Naive thymus-derived CD8-positive, alpha-beta T cell (primary cell): ENCODE results near the gene MTMR1. TPM values are rescaled to one million over a fixed set of nuclear protein-coding genes. Genes with fewer than 3 reads are reported as not detected.
A peak's percentile ranks its signal among the peaks of the same experiment; 100 is the strongest.

Experiments used
- ATAC-seq, 2 donors: fragments of 150-1000 bp; cut with Tn5 transposase in 1 of 2; sonication (Bioruptor Pico), chemical (Tn5 transposase) in 1 of 2; 1 replicate in 1 of 2; 2 replicates in 1 of 2; pipeline ENCODE4 v1.10.0; 2021; ENCODE audit warnings: mild to moderate bottlenecking in 2 of 2, moderate library complexity in 2 of 2
- POLR2A ChIA-PET: fragments of 350-600 bp; sonication (Branson Sonifier 250); formaldehyde crosslinking; loops from one replicate; lab custom pipeline; 2021; ENCODE audit warnings: antibody characterized with exemption; lab: Charles Lee
- DNase-seq, 10 donors: peaks; one replicate each; pipeline versions ENCODE4 v3.0.0 to v3.0.0-alpha.2; 2020 to 2022
- H3K27ac Mint-ChIP-seq, 10 donors: one replicate each; pipeline ENCODE4 v1.8.0; 2020 to 2022; ENCODE audit warnings: mild to moderate bottlenecking in 10 of 10, mixed read lengths in 10 of 10, moderate library complexity in 4 of 10, inconsistent platforms in 1 of 10
- H3K27me3 Mint-ChIP-seq, 5 donors: one replicate each; pipeline ENCODE4 v1.8.0; 2021 to 2022; ENCODE audit warnings: mixed read lengths in 5 of 5
- H3K36me3 Mint-ChIP-seq, 3 donors: one replicate each; pipeline ENCODE4 v1.8.0; 2020 to 2022; ENCODE audit warnings: mixed read lengths in 3 of 3, mild to moderate bottlenecking in 2 of 3, inconsistent platforms in 1 of 3
- H3K4me1 Mint-ChIP-seq, 4 donors: one replicate each; pipeline ENCODE4 v1.8.0; 2021 to 2022; ENCODE audit warnings: mixed read lengths in 4 of 4
- H3K4me3 Mint-ChIP-seq, 10 donors: one replicate each; pipeline ENCODE4 v1.8.0; 2020 to 2022; ENCODE audit warnings: mild to moderate bottlenecking in 10 of 10, mixed read lengths in 10 of 10, moderate library complexity in 6 of 10, inconsistent platforms in 1 of 10
- H3K9me3 Mint-ChIP-seq, 9 donors: one replicate each; pipeline ENCODE4 v1.8.0; 2020 to 2022; ENCODE audit warnings: mixed read lengths in 9 of 9, mild to moderate bottlenecking in 3 of 9, inconsistent platforms in 1 of 9, moderate library complexity in 1 of 9
- polyA plus RNA-seq, 3 donors: library from polyadenylated mRNA; unstranded; fragments of 300-500 nt; fragmentation: Illumina TruSeq; gene quantifications; one replicate each; pipeline ENCODE4 v1.2.3, GENCODE V29; 2021
- total RNA-seq, 8 experiments: library from RNA in 2 of 8; stranded (reverse) in 2 of 8; gene quantifications; one replicate each; pipeline ENCODE4 v1.2.3 and lab custom pipeline; 2021 to 2026

MTMR1 gene
- total and polyA plus RNA-seq, 5 experiments from 2014 or later: 13.0 to 37.4 (median 28.3) TPM

GRCh38 chrX:150683112-150683511, 10.1 kb upstream of the MTMR1 start:
- H3K27me3 Mint-ChIP-seq: peaks cover 0 to 5% (median 0%) of the 10 kb centered on the region in 5 donors
- DNase-seq (no peak), ATAC-seq (no peak)
- H3K9me3 Mint-ChIP-seq: no peaks in the 10 kb centered on the region
- POLR2A ChIA-PET: interaction anchor here (1.5 kb wide), 2 partner anchors 10 to 11 kb away, joined by 4 to 8 read pairs; partner anchors contain the start of gene MTMR1
- H3K4me1 Mint-ChIP-seq: peaks cover 6 to 10% (median 6%) of the 10 kb centered on the region in 4 donors
- H3K36me3 Mint-ChIP-seq: no peaks in the 10 kb centered on the region
- H3K27ac Mint-ChIP-seq: no peak overlapping the region
- no peak overlapping the region for H3K4me3 Mint-ChIP-seq

DNA sequence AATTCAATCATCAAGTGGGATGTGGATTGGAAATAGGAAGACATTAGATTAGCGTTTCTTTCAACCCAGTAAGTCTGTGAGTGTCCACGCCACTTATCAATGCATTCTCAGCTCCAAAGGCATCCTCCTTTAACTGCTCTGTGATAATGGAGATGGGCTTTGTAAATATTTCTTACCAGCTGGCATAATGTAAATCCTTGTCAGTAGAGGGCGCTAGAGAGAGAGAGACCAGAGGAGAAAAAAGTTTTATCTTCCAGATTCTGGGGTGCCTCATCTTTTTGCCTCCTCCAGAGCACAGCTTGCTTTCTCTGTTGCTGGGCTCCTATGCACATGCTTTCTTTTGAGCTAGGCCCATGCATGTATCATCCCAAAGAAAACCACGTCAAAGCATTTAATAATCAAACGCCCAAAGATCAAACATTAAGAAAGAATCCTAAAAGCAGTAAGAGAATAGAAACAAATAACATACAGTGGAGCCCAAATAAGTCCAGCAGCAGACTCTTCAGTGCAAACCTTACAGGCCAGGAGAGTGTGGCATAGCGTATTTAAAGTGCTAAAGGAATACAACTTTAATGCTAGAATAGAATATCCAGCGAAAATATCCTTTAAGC, 9.6 kb upstream of the MTMR1 start:
- no peak overlapping the region for H3K4me3 Mint-ChIP-seq
- peaks cover 0 to 5% (median 0%) of the 10 kb centered on the region in 5 donors for H3K27me3 Mint-ChIP-seq
- ATAC-seq (peak; percentile 56 to 66), DNase-seq (peak in 5 of 10 donors; percentile 28 to 69 (median 52))
- H3K4me1 Mint-ChIP-seq: peaks cover 10 to 16% (median 12%) of the 10 kb centered on the region in 4 donors
- H3K36me3 Mint-ChIP-seq: no peaks in the 10 kb centered on the region
- POLR2A ChIA-PET: interaction anchor here (1.5 kb wide), 2 partner anchors 9 to 11 kb away, joined by 4 to 8 read pairs; partner anchors contain the start of gene MTMR1
- peak overlapping the region in 1 of 10 donors; percentile 72 for H3K27ac Mint-ChIP-seq
- no peaks in the 10 kb centered on the region for H3K9me3 Mint-ChIP-seq

DNA sequence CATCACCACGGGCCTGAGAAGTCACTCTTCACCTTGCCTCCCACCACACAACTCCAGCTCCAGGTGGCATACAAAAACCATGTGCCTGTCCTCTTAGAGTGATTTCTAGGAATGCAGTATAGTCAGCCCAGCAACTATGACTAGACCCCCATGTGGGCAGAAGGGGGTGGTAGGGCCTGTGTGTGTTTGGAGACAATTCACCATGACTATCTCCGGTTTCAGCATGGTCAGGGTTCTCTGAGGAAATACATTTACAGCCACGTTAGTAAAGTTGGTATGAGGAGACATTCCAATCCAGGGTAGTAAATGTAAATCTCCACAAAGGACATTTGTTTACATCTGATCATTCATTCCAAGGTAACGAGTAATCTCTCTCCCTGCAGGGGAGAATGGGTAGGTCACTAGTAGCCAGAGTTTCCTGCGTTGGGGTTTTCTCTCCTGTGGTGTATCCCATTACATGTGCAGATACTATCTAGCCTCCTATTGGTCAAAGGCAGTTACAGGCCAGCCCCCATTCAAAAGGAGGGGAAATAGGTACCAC, 4.2 kb upstream of the MTMR1 start:
- Mint-ChIP-seq H3K27me3 (no peaks in the 10 kb centered on the region), H3K4me3 (peak overlapping the region in 1 of 10 donors; percentile 1), H3K36me3 (no peaks in the 10 kb centered on the region), H3K4me1 (peaks cover 9 to 49% (median 35%) of the 10 kb centered on the region in 4 donors), H3K9me3 (no peaks in the 10 kb centered on the region), H3K27ac (peak overlapping the region in 9 of 10 donors; percentile 2 to 92 (median 81))
- POLR2A ChIA-PET: interaction anchor here (0.7 kb wide), 1 partner anchor 63 kb away, joined by 3 read pairs; no protein-coding TSS in a partner anchor
- ATAC-seq (no peak), DNase-seq (no peak)

GRCh38 chrX:150690126-150690525, 3.1 kb upstream of the MTMR1 start:
- H3K9me3 Mint-ChIP-seq: no peaks in the 10 kb centered on the region
- H3K27ac Mint-ChIP-seq: peak overlapping the region in 8 of 10 donors; percentile 63 to 94 (median 90)
- H3K4me1 Mint-ChIP-seq: peaks cover 15 to 58% (median 43%) of the 10 kb centered on the region in 4 donors
- H3K4me3 Mint-ChIP-seq: peak overlapping the region in 1 of 10 donors; percentile 36
- no peaks in the 10 kb centered on the region for H3K27me3 Mint-ChIP-seq
- DNase-seq: no peak
- POLR2A ChIA-PET: no interaction called here
- ATAC-seq: no peak
- no peaks in the 10 kb centered on the region for H3K36me3 Mint-ChIP-seq

- POLR2A ChIA-PET: interaction anchor here (0.6 to 2.7 kb wide), 8 partner anchors 9 to 752 kb away, joined by 3 to 27 read pairs (median 8); no protein-coding TSS in a partner anchor
- Mint-ChIP-seq H3K9me3 (no peaks in the 10 kb centered on the region), H3K27ac (peak overlapping the region; percentile 84 to 96 (median 92)), H3K4me3 (peak overlapping the region; percentile 68 to 94 (median 88)), H3K36me3 (no peaks in the 10 kb centered on the region), H3K4me1 (peaks cover 21 to 76% (median 65%) of the 10 kb centered on the region in 4 donors), H3K27me3 (no peaks in the 10 kb centered on the region)
- no peak for DNase-seq
- peak in 1 of 2 donors; percentile 1 for ATAC-seq
Measured at GRCh38 chrX:150692296-150692695, 900 bp upstream of the MTMR1 start.

DNA sequence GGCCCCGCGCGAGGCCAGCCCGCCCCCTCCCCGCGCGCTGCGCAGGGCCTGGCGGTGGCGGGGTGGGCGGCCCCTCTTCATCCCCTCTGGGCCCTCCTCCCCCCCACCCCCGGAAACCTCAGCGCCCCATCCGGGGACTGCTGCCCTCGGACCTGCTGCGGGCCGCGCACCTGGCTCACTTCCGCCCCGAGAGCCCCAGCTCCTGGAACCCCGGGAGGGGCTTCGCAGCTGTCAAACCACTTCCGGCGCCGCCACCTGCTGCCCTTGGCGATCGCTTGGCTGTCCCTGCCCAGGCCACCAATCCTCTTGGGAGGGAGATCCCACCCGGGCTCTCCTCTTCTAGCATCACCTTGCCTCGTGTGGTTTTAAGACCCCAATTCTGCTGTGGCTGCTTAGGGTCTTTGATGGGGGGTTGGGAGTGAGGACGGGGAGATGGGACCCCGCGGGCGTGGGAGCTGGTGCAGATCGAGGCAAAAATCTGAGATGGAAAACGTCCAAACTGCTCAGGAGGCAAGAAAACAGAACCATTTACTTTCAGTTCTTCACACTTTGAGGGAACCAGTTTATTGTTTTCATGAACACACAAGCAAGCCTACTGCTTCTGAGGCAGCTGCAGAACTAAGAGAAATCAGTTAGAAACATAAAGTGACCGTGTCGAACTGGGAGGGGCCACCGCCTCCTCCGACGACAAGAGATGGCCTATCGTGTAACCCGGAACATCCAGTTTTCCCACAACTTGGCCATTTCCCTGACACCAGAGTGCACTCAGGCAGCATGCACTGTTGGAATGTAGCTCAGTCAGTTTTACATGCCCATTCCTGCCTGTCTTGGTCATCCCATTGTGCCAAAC, 754 bp downstream of the MTMR1 start:
- Mint-ChIP-seq H3K36me3 (peaks cover 0 to 2% (median 0%) of the 10 kb centered on the region in 3 donors), H3K4me3 (peak overlapping the region; percentile 68 to 97 (median 93))
- POLR2A ChIA-PET: interaction anchor here (0.6 to 2.7 kb wide), 8 partner anchors 9 to 1044 kb away, joined by 3 to 27 read pairs (median 8); no protein-coding TSS in a partner anchor

DNA sequence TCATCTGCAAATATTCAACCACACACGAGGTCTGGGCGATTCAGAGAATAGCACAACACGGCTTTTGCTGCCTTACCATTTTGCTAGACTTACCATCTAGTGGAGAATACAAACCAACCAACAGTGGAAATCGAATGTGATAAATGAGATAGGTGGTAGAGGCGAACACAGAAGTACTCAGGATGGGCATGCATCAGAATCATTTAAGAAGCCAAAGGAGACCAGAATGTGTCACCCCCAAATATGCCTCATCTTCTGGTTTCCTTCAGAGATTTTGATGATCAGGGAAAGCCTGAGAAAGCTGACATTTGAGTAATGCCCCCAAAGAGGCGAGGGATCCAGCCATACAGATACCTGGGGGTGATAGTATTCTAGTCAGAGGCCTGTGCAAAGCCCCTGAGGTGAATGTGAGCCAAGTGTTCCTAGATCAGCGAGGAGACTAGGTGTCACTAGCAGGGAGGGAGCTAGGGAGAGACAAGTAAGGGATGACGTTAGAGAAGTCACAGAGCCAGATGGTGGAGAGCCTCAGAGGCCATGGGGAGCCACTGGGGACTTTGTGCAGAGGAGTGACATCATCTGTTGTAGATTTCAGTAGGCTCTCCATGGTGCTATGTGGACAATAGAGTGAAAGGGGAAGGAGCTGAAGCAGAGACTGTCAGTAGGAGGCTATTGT, 1.7 kb downstream of the MTMR1 start:
- Mint-ChIP-seq H3K9me3 (no peaks in the 10 kb centered on the region), H3K27ac (peak overlapping the region; percentile 31 to 99 (median 92)), H3K27me3 (no peaks in the 10 kb centered on the region), H3K36me3 (peaks cover 0 to 4% (median 0%) of the 10 kb centered on the region in 3 donors), H3K4me3 (peak overlapping the region; percentile 44 to 96 (median 76)), H3K4me1 (peaks cover 15 to 80% (median 60%) of the 10 kb centered on the region in 4 donors)
- ATAC-seq (peak; percentile 10 to 11), DNase-seq (peak in 1 of 10 donors; percentile 9)
- POLR2A ChIA-PET: interaction anchor here (1.0 to 2.6 kb wide), 4 partner anchors 8 to 702 kb away, joined by 3 to 14 read pairs (median 6); no protein-coding TSS in a partner anchor

More for the DNA sequence above, 754 bp downstream of the MTMR1 start:
- peak overlapping the region; percentile 84 to 99 (median 98) for H3K27ac Mint-ChIP-seq
- DNase-seq (peak; percentile 38 to 84 (median 54)), ATAC-seq (peak; percentile 49 to 52)
- peaks cover 15 to 77% (median 62%) of the 10 kb centered on the region in 4 donors for H3K4me1 Mint-ChIP-seq
- H3K27me3 Mint-ChIP-seq: no peaks in the 10 kb centered on the region
- no peaks in the 10 kb centered on the region for H3K9me3 Mint-ChIP-seq

GRCh38 chrX:150696331-150696730, 3.1 kb downstream of the MTMR1 start:
- Mint-ChIP-seq H3K9me3 (no peaks in the 10 kb centered on the region), H3K36me3 (peaks cover 0 to 17% (median 0%) of the 10 kb centered on the region in 3 donors), H3K27me3 (no peaks in the 10 kb centered on the region), H3K4me3 (peak overlapping the region; percentile 44 to 96 (median 71)), H3K4me1 (peaks cover 16 to 78% (median 56%) of the 10 kb centered on the region in 4 donors), H3K27ac (peak overlapping the region in 9 of 10 donors; percentile 80 to 99 (median 90))
- POLR2A ChIA-PET: interaction anchor here (0.6 to 1.0 kb wide), 2 partner anchors 17 to 18 kb away, joined by 4 read pairs; no protein-coding TSS in a partner anchor
- ATAC-seq: no peak
- no peak for DNase-seq

- Mint-ChIP-seq H3K27me3 (no peaks in the 10 kb centered on the region), H3K9me3 (no peaks in the 10 kb centered on the region), H3K36me3 (peaks cover 0 to 21% (median 0%) of the 10 kb centered on the region in 3 donors), H3K27ac (peak overlapping the region in 9 of 10 donors; percentile 1 to 94 (median 70)), H3K4me1 (peaks cover 13 to 78% (median 52%) of the 10 kb centered on the region in 4 donors), H3K4me3 (peak overlapping the region in 9 of 10 donors; percentile 10 to 68 (median 57))
- ATAC-seq (no peak), DNase-seq (no peak)
- POLR2A ChIA-PET: interaction anchor here (0.6 to 1.0 kb wide), 2 partner anchors 16 to 18 kb away, joined by 4 read pairs; no protein-coding TSS in a partner anchor
Measured at GRCh38 chrX:150696866-150697265, 3.7 kb downstream of the MTMR1 start.

DNA sequence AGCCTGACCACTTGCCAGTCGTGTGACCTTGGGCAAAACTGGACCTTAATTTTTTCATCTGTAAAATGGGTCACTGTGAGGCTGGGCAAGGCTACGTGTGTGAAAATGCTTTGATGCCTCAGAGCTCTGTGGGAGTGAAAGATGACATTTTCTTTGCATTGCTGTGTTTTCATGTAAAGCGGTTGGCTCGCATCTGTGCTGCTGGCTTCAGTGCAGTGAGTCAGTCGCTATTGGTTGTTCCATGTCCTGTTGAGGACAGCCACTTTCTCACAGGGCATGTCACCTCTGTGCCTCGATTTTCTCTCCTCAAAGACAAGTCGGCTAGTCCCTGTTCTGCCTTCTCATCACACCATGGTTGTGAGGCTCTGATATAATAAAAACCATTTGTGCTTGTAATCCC, 4.4 kb downstream of the MTMR1 start:
- Mint-ChIP-seq H3K27me3 (no peaks in the 10 kb centered on the region), H3K27ac (peak overlapping the region in 8 of 10 donors; percentile 30 to 94 (median 70)), H3K9me3 (no peaks in the 10 kb centered on the region), H3K4me3 (peak overlapping the region in 5 of 10 donors; percentile 32 to 68 (median 57)), H3K36me3 (peaks cover 0 to 24% (median 0%) of the 10 kb centered on the region in 3 donors), H3K4me1 (peaks cover 13 to 76% (median 45%) of the 10 kb centered on the region in 4 donors)
- no peak for ATAC-seq
- POLR2A ChIA-PET: no interaction called here
- no peak for DNase-seq

GRCh38 chrX:150698981-150699380, 5.8 kb downstream of the MTMR1 start:
- POLR2A ChIA-PET: interaction anchor here (0.6 kb wide), 1 partner anchor 134 kb away, joined by 3 read pairs; no protein-coding TSS in a partner anchor
- peaks cover 15 to 89% (median 52%) of the 10 kb centered on the region in 4 donors for H3K4me1 Mint-ChIP-seq
- ATAC-seq (no peak), DNase-seq (no peak)
- H3K9me3 Mint-ChIP-seq: no peaks in the 10 kb centered on the region
- peaks cover 0 to 35% (median 5%) of the 10 kb centered on the region in 3 donors for H3K36me3 Mint-ChIP-seq
- H3K4me3 Mint-ChIP-seq: no peak overlapping the region
- H3K27ac Mint-ChIP-seq: peak overlapping the region in 4 of 10 donors; percentile 19 to 72 (median 24)
- H3K27me3 Mint-ChIP-seq: no peaks in the 10 kb centered on the region
